Glomerular endothelial cell (primary cell): ENCODE measurements around the gene PDGFB. TPM values are rescaled to one million over a fixed set of nuclear protein-coding genes. Genes with fewer than 3 reads are reported as not detected.

ENCODE experiments used
- DNase-seq: peaks from one replicate; pipeline ENCODE4 v3.0.0-alpha.2; 2011; ENCODE audit warnings: low read depth, low spot score; ENCODE audit errors: extremely low read depth
- total RNA-seq: library from RNA; depleted of rRNA; stranded (reverse); fragments of >200 nt; gene quantifications from 2 replicates; pipeline ENCODE4 v1.2.3, GENCODE V29; 2015

Gene PDGFB
- total RNA-seq, 1 donor from 2014 or later, result 333 TPM

GRCh38 chr22:39212721-39213376 lies 31.9 kb downstream of the PDGFB start:
- no peak for DNase-seq

GRCh38 chr22:39209756-39210155 lies 35.0 kb downstream of the PDGFB start:
- no peak for DNase-seq

GRCh38 chr22:39208013-39208680 lies 36.6 kb downstream of the PDGFB start:
- no peak for DNase-seq

- no peak for DNase-seq
Observed at GRCh38 chr22:39207141-39208012, 37.4 kb downstream of the PDGFB start.

GRCh38 chr22:39206491-39206890 lies 38.3 kb downstream of the PDGFB start:
- no peak for DNase-seq

GRCh38 chr22:39205344-39206021 lies 39.3 kb downstream of the PDGFB start:
- no peak for DNase-seq

- DNase-seq, result no peak
Observed at GRCh38 chr22:39204216-39204615, 40.6 kb downstream of the PDGFB start.

GRCh38 chr22:39197578-39197977 lies 47.2 kb downstream of the PDGFB start:
- no peak for DNase-seq

GRCh38 chr22:39194098-39194497 lies 50.7 kb downstream of the PDGFB start:
- DNase-seq, result no peak

GRCh38 chr22:39188809-39189208 lies 56.0 kb downstream of the PDGFB start:
- DNase-seq, result no peak

GRCh38 chr22:39185601-39186012 lies 59.2 kb downstream of the PDGFB start:
- no peak for DNase-seq

- DNase-seq, result peak; percentile 66
Observed at GRCh38 chr22:39184586-39185577, 59.9 kb downstream of the PDGFB start.

GRCh38 chr22:39183991-39184585 lies 60.7 kb downstream of the PDGFB start:
- no peak for DNase-seq

- DNase-seq, result no peak
Observed at GRCh38 chr22:39182478-39183030, 62.2 kb downstream of the PDGFB start.

- DNase-seq, result no peak
Observed at GRCh38 chr22:39181778-39182177, 63.0 kb downstream of the PDGFB start.

GRCh38 chr22:39181356-39181755 lies 63.4 kb downstream of the PDGFB start:
- DNase-seq, result no peak

- no peak for DNase-seq
Observed at GRCh38 chr22:39179841-39180335, 64.9 kb downstream of the PDGFB start.

- no peak for DNase-seq
Observed at GRCh38 chr22:39179401-39179827, 65.4 kb downstream of the PDGFB start.
